GM10266 (cell line): ENCODE data around the gene MAP10.

Experiments
- DNase-seq: peaks from one replicate; pipeline ENCODE4 v3.0.0; 2012; ENCODE audit errors: extremely low spot score
- CTCF ChIP-seq: IDR thresholded peaks from 2 replicates; pipeline ENCODE4 v1.5.1; 2012; ENCODE audit warnings: mild to moderate bottlenecking, low read depth; ENCODE audit not compliant: control insufficient read depth, insufficient read depth; ENCODE audit errors: missing control alignments

Gene MAP10

GRCh38 chr1:232786845-232787455, 18.3 kb upstream of the MAP10 start:
- no peak for TF ChIP-seq CTCF
- no peak for DNase-seq

GRCh38 chr1:232788235-232788872, 16.9 kb upstream of the MAP10 start:
- TF ChIP-seq CTCF: no peak
- no peak for DNase-seq

GRCh38 chr1:232789651-232790050, 15.6 kb upstream of the MAP10 start:
- no peak for DNase-seq
- no peak for TF ChIP-seq CTCF

DNA sequence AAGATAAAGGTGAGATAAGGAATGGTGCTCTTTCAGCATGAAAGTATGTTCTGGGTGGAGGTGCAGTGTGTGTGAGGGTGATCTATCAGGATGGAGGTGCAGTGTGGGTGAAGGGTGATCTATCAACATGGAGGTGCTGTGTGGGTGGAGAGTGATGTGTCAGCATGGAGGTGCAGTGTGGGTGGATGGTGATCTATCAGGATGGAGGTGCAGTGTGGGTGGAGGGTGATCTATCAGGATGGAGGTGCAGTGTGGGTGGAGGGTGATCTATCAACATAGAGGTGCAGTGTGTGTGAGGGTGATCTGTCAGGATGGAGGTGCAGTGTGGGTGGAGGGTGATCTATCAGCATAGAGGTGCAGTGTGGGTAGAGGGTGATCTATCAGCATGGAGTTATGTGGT, 12.3 kb upstream of the MAP10 start:
- DNase-seq: no peak

DNA sequence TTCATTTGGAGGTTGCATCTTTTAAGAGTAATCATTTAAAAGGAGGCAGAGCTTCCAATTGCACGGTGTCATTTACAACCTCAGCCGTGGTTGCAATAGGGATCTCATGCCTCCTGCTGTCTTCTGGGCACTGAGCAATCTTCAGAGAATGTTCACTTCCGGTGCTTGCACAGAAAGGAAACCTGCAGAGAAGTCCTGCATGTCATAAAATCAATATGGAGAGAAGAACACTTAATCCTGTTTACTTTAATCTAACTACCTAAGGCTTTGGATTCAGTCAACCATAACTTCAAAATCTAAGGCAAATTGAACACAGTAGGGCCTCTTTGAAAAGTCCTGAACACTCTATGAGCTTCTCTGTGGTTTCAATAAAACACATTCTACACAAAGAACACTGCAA, 11.3 kb upstream of the MAP10 start:
- TF ChIP-seq CTCF: no peak
- no peak for DNase-seq

More for the DNA sequence above, 12.3 kb upstream of the MAP10 start:
- TF ChIP-seq CTCF: no peak

DNA sequence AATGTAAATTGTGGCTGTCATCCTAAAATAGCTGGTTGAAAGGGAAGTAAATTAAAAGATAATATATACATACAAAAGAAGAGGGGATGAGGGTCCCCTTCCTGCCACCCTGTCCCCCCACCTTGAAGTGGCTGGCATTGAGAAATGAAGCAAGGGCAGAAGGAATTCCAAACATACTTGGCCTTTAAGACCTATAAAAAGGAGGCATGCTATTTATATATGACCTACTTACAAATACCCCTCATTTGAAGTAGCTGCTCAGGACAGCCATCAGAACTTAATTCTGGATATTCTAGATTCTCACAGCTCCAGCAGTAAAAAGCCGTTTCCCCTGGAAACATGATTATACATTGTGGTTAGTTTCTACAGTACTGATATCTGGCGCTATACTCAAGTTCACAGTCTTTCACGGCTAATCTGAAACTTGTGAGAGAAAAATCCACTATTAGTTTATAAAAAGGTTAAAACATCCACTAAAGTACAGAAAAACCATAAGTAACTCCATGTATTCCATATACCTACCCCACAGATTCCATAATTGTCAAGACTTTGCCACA, 9.6 kb upstream of the MAP10 start:
- no peak for DNase-seq
- TF ChIP-seq CTCF: no peak

GRCh38 chr1:232797856-232798510, 7.2 kb upstream of the MAP10 start:
- no peak for TF ChIP-seq CTCF
- no peak for DNase-seq
